MM.1S (cell line): ENCODE results near the gene SCN4A.

Experiments used
- EZH2 ChIP-seq: fragments of 300-600 bp; sonication (generic); optimal IDR thresholded peaks from 2 replicates; pipeline ENCODE3; 2017; ENCODE audit warnings: low read depth, mild to moderate bottlenecking, antibody characterized with exemption, low read length, mixed read lengths
- EZH2phosphoT487 ChIP-seq: fragments of 300-600 bp; sonication (generic); IDR thresholded peaks from 2 replicates; pipeline ENCODE4 v1.6.1; 2018; ENCODE audit warnings: antibody characterized with exemption, low read length
- TF ChIP-seq, protein P1 (sequence below): fragments of 300-600 bp; sonication (generic); IDR thresholded peaks from 2 replicates; pipeline ENCODE4 v1.5.1; 2016; ENCODE audit warnings: antibody characterized with exemption, low read length, mixed read lengths

DNA sequence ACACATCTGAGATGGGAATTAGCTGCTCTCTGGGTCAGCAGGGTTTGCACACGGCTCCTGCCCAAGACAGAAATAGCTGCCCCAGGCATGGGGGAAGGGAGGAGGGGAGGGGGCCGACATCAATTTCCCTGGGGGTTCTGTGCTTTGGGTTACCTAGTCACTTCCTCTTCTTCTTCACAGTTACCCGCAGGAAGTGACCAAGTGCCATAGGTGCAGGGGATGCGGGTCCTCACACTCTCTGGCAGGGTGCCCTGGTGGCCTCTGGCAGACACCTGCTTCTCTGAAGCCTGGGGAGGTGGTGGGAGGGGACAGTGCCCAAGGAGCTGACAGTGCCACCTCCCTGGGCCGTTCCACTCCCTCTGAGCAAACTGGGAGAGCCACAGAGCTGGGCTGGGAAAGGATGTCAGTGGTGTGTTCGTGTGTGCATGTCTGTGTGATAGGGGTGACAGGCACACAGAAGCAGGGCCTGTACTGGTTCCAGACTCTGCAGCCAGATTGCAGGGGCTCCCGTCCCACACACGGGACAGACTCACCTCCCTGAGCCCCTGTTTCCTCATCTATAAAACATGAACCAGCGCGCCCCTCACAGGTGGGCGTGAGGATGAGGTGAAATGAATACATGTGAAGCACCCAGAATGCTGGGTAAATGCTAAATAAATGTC lies 18.2 kb downstream of the SCN4A start:
- TF ChIP-seq, protein P1, sequence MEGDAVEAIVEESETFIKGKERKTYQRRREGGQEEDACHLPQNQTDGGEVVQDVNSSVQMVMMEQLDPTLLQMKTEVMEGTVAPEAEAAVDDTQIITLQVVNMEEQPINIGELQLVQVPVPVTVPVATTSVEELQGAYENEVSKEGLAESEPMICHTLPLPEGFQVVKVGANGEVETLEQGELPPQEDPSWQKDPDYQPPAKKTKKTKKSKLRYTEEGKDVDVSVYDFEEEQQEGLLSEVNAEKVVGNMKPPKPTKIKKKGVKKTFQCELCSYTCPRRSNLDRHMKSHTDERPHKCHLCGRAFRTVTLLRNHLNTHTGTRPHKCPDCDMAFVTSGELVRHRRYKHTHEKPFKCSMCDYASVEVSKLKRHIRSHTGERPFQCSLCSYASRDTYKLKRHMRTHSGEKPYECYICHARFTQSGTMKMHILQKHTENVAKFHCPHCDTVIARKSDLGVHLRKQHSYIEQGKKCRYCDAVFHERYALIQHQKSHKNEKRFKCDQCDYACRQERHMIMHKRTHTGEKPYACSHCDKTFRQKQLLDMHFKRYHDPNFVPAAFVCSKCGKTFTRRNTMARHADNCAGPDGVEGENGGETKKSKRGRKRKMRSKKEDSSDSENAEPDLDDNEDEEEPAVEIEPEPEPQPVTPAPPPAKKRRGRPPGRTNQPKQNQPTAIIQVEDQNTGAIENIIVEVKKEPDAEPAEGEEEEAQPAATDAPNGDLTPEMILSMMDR = no peak
- TF ChIP-seq EZH2 (no peak), EZH2phosphoT487 (no peak)
